Amniotic epithelial cell (primary cell): ENCODE results near the gene PLEKHA5.
A peak's percentile ranks its signal among the peaks of the same experiment; 100 is the strongest.

ENCODE experiments used
- DNase-seq: peaks from one replicate; pipeline ENCODE4 v3.0.0-alpha.2; 2010; ENCODE audit warnings: low read depth

The PLEKHA5 gene

GRCh38 chr12:19128485-19128884 is 1.0 kb upstream of the PLEKHA5 start:
- DNase-seq: no peak

- DNase-seq: peak; percentile 52
Measured at GRCh38 chr12:19129122-19129485, 429 bp upstream of the PLEKHA5 start.

DNA sequence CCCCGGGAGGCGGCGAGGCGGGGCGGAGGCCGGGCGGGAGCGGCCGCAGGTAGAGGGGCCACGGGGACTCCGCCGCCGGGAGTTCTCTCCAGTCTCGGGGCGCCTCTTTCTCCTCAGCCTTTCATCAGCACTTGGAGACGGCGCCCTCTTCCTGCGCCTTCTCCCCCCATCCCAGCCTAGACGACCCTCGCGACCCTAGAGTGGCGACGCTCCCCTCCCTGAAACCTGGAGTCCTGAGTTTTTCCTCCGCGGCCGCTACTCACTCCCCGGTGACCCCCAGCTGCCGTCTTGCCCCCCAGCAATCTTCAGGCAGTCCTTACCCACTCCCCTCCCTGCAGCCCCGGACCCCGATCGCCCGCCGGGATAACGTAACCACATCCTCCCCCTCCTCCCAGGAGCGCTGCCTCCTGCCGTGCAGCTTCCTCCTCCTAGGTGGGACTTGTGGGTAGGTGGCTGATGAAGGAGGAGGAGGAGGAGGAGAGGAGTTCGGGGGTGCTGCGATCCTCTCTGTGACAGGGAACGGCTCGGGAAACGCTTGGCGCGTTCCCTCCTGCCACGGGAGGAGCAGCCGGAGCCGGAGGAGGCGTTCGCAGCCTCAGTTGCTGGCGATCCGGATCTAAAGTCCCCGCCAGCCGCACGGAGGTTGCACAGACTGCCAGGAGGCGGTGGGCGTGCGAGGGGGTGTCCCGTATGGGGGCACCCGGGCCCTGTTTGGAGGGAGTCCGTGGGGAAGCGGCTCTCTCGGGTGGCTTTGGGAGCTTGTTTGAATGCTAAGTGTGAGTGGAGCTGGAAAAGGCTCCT is 891 bp downstream of the PLEKHA5 start:
- DNase-seq: peak; percentile 16

GRCh38 chr12:19131025-19131444 is 1.5 kb downstream of the PLEKHA5 start:
- DNase-seq: peak; percentile 54

- peak; percentile 86 for DNase-seq
Measured at GRCh38 chr12:19138551-19138950, 9.0 kb downstream of the PLEKHA5 start.

- DNase-seq: no peak
Measured at GRCh38 chr12:19138956-19139355, 9.4 kb downstream of the PLEKHA5 start.

DNA sequence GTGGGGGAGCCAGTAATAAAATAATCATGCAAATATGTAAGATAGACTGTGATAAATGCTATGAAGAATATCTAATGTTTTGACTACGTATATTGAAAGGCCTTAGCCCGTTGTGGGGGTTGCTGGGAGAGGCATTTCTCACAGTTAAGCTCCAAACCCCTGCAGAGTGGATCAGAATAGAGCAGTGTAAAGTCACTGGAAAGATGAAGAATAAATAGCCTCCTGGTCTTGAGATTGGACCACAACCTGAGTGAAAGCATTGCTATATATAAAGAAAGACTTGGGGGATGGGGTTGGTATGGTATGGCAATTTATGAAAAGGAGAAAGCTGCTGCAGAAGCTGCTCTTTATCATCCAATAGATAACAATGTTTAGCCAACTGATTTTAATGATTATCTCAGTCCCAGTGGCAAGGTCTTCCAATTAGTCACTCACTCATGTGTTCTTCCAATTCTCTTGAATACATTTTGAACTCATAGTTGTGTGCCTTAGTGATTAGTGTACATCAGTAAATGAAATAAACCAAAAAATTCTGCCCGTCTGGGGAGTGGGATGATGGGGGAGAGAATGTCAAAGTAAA is 10.2 kb downstream of the PLEKHA5 start:
- DNase-seq: no peak

DNA sequence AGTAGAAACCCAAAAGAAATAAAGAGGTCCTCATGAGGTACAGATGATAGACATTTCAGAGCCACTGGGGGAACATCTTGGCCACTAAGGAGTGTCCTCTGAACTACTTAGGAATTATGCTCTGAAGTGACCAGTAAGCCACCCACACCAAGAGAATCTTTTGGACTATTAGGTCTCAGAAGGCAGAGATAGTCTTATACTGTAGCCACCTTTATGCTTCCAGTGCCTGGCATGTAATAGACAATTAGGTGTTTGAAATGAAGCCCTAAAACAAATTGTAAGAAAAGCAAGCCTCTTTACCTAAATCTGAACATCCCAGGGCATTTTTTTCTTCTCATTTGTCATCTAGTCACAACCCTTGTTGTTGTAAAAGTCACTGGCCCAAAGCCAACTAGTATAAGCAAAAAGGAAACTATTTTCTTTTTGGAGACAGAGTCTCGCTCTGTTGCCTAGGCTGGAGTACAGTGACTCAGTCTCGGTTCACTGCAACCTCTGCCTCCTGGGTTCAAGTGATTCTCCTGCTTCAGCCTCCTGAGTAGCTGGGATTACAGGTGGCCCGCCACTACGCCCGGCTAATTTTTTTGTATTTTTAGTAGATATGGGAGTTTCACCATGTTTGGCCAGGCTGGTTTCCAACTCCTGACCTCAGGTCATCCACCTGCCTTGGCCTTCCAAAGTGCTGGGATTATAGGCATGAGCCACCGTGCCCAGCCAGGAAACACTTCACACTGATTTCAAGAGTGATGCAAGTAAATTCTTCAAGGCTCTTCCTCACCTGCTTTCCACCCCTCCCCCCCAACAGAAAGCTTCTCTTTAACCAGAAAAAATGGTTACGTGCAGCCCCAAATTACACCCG is 11.1 kb downstream of the PLEKHA5 start:
- no peak for DNase-seq

- DNase-seq: no peak
Measured at GRCh38 chr12:19142499-19142898, 13.0 kb downstream of the PLEKHA5 start.

DNA sequence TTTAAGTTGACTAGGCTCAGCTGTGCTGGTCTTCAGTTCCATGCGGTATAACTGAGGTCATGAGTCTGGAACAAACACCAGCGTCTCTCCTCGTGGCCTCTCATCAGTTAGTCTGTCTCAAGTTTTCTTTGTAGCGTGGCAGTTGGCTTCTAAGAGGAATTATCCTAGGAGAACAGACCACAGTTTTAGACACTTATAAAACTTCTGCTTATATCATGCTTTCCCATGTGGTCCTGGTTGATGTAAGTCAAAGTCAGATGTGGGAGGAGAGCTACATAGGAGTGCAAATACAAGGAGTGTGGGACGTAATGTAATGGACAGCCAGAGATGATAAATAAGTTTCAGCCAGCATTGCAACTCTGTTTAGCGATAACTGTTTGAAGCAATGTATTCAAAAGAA is 14.8 kb downstream of the PLEKHA5 start:
- peak; percentile 28 for DNase-seq

- DNase-seq: no peak
Measured at GRCh38 chr12:19144985-19145384, 15.5 kb downstream of the PLEKHA5 start.

- DNase-seq: no peak
Measured at GRCh38 chr12:19148860-19149259, 19.3 kb downstream of the PLEKHA5 start.

- peak; percentile 86 for DNase-seq
Measured at GRCh38 chr12:19150273-19150900, 20.9 kb downstream of the PLEKHA5 start.

- peak; percentile 18 for DNase-seq
Measured at GRCh38 chr12:19151298-19151697, 21.8 kb downstream of the PLEKHA5 start.

DNA sequence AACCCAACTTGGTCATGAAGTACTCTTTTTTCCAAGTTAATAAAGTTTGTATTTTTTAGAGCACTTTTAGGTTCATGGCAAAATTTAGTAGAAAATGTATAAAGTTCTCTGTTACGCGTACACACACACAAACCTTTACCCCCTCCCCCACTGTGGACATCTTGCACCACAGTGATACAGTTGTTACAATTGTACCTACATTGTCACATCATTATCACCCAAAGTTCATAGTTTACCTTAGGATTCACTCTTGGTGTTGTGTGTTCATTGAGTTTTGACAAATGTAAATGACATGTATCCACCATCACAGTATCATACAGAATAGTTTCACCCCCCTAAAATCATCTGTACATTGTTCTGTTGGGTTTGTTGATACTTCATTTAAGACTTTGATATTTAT is 23.9 kb downstream of the PLEKHA5 start:
- DNase-seq: no peak

GRCh38 chr12:19154686-19155085 is 25.2 kb downstream of the PLEKHA5 start:
- DNase-seq: peak; percentile 69

DNA sequence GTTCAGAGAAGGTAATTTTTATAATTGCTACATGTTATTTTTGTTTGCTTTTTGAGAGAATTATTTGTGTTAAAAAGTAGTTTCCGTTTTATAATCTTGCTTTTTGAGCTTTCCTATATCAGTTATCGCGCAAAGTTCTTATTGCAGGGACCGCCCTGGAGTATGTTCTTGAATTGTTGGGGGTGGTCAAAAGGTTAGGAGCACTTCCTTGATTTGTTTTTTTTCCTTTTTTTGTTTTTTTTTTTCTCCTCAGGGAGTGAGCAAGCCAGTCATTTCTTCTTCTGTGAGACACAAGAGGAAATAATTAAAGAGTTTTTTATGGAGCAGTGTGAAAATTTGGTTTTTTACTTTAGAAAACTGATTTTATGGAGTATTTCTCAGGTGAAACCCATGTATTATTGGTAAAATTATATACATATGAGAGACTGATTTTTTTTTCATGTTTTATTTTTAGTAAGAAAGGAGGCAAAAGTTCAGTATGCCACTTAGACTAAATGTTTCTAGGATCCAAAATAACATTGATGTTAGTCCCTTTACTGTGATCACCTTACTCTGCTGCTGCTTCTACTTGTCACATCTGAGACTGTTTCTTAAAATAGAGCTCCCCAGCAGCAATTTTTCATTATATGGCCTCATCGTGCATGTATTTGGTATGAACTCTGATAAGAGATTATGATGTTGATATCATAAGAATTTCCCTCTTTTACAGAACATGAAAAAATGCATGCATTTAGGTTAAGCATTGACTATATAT is 26.6 kb downstream of the PLEKHA5 start:
- no peak for DNase-seq

GRCh38 chr12:19158923-19159322 is 29.4 kb downstream of the PLEKHA5 start:
- DNase-seq: peak; percentile 67

GRCh38 chr12:19161216-19161615 is 31.7 kb downstream of the PLEKHA5 start:
- DNase-seq: no peak

DNA sequence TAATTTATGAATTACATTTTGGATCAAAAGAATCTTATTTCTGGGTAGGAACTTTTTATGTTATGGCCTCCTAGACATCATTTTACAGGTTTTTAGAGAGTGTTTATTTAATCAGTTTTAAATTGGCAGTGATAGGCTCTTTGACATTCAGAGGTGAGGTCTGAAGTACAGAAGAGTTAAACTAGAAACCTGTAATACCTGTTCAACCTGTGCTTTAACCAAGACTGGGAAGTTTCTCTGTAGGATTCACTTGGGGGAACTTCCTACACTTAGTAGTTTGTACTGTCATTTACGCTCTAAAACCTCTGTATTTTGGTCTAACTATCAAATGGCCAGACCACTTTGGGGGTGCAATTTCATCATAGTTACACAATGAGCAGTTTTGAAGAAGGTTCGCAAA is 35.9 kb downstream of the PLEKHA5 start:
- no peak for DNase-seq

GRCh38 chr12:19166387-19166786 is 36.9 kb downstream of the PLEKHA5 start:
- no peak for DNase-seq

DNA sequence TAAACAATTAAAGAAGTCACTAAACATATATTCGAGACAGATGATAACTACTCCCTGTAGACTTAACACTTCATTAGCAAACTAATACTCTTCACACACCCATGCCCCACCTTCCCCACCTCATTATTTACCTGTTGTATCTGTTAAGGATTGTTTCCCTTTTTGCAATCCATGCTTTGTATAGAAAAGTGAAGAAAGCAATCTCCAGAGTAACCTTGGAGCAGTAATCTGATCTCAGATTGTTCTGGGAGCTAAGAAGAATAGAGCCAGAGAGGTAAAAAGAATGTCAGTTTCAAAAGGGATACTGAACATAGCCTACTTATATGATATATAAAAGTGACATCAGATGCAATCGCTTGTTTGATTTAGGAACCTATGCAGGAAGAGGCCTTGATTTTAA is 37.4 kb downstream of the PLEKHA5 start:
- DNase-seq: no peak
